GM23338 (cell line): Measurements from ENCODE around the gene ESYT2.

Experiments used
- CREB1 ChIP-seq: fragments of 250-450 bp; sonication (Bioruptor Pico); IDR thresholded peaks from 2 replicates; pipeline ENCODE4 v1.5.0; 2020; ENCODE audit warnings: low read depth, mild to moderate bottlenecking, moderate library complexity
- EZH2 ChIP-seq: fragments of 200-600 bp; sonication (generic); IDR thresholded peaks from one replicate; pipeline ENCODE4 v1.8.0; 2017; ENCODE audit warnings: antibody characterized with exemption, mild to moderate bottlenecking, low read depth; ENCODE audit not compliant: unreplicated experiment
- EZH2phosphoT487 ChIP-seq: fragments of 200-600 bp; sonication (generic); IDR thresholded peaks from one replicate; pipeline ENCODE4 v1.8.1; 2018; ENCODE audit warnings: antibody characterized with exemption; ENCODE audit not compliant: unreplicated experiment
- JUNB ChIP-seq: IDR thresholded peaks from one replicate; pipeline ENCODE4 v1.6.1; 2016; ENCODE audit warnings: antibody characterized with exemption; ENCODE audit not compliant: unreplicated experiment
- NANOG ChIP-seq: IDR thresholded peaks from 2 replicates; pipeline ENCODE4 v1.6.1; 2016; ENCODE audit warnings: antibody characterized with exemption, borderline replicate concordance
- POLR2AphosphoS5 ChIP-seq: IDR thresholded peaks from 2 replicates; pipeline ENCODE4 v1.6.1; 2016; ENCODE audit warnings: antibody characterized with exemption, low read depth
- STAT1 ChIP-seq: IDR thresholded peaks from one replicate; pipeline ENCODE4 v1.6.1; 2016; ENCODE audit warnings: antibody characterized with exemption; ENCODE audit not compliant: unreplicated experiment
- ZNF114 ChIP-seq: fragments of 250-450 bp; sonication (Bioruptor Pico); IDR thresholded peaks from 2 replicates; pipeline ENCODE4 v1.5.0; 2020; ENCODE audit warnings: mild to moderate bottlenecking, moderate library complexity
- ZNF331 ChIP-seq: fragments of 250-450 bp; sonication (Bioruptor Pico); IDR thresholded peaks from 2 replicates; pipeline ENCODE4 v1.5.0; 2020; ENCODE audit warnings: low read depth, mild to moderate bottlenecking, moderate library complexity
- TF ChIP-seq, protein P1 (sequence below), 2 experiments: fragments of 200-600 bp in 1 of 2; sonication (generic) in 1 of 2; conservative IDR thresholded peaks; 2 replicates each; pipeline versions ENCODE4 v1.5.1 to v1.6.1; 2016 to 2017; ENCODE audit warnings: antibody characterized with exemption in 2 of 2, low read depth in 2 of 2, mild to moderate bottlenecking in 2 of 2, moderate library complexity in 1 of 2
- TF ChIP-seq, protein P2 (sequence below): IDR thresholded peaks from one replicate; pipeline ENCODE4 v1.6.1; 2018; ENCODE audit warnings: antibody characterized with exemption; ENCODE audit not compliant: unreplicated experiment
- TF ChIP-seq, protein P3 (sequence below): fragments of 250-450 bp; sonication (Bioruptor Pico); IDR thresholded peaks from 2 replicates; pipeline ENCODE4 v1.5.0; 2020; ENCODE audit warnings: mild to moderate bottlenecking, moderate library complexity
- TF ChIP-seq, protein P4 (sequence below): IDR thresholded peaks from 2 replicates; pipeline ENCODE4 v1.6.1; 2016; ENCODE audit warnings: antibody characterized with exemption

DNA sequence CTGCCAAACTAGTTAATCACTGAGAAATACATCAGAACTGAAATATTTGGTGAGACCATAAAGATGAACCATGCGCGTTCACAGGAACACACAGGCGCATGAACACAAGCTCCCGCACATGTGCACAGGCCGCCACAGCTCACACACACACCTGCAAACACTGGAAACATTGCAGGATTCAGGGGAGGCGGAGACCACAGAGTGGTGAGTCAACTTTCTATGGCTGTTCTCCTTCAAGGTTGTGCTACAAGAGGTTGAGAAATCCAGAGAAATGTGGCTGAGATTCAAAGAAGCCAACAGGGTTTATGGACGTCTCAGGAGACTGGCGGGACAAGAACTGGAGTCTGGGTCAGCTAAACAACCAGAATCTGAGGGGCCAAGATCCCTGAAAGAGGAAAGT, 17.8 kb downstream of the ESYT2 start:
- TF ChIP-seq, protein P1, sequence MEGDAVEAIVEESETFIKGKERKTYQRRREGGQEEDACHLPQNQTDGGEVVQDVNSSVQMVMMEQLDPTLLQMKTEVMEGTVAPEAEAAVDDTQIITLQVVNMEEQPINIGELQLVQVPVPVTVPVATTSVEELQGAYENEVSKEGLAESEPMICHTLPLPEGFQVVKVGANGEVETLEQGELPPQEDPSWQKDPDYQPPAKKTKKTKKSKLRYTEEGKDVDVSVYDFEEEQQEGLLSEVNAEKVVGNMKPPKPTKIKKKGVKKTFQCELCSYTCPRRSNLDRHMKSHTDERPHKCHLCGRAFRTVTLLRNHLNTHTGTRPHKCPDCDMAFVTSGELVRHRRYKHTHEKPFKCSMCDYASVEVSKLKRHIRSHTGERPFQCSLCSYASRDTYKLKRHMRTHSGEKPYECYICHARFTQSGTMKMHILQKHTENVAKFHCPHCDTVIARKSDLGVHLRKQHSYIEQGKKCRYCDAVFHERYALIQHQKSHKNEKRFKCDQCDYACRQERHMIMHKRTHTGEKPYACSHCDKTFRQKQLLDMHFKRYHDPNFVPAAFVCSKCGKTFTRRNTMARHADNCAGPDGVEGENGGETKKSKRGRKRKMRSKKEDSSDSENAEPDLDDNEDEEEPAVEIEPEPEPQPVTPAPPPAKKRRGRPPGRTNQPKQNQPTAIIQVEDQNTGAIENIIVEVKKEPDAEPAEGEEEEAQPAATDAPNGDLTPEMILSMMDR (conservative IDR thresholded peaks at IDR 0.05; ENCODE audit: low read depth in 2 of 2), result no peak
- TF ChIP-seq POLR2AphosphoS5, result no peak
- no peak for TF ChIP-seq EZH2
- TF ChIP-seq JUNB, result no peak
- no peak for TF ChIP-seq EZH2phosphoT487
- TF ChIP-seq, protein P2, sequence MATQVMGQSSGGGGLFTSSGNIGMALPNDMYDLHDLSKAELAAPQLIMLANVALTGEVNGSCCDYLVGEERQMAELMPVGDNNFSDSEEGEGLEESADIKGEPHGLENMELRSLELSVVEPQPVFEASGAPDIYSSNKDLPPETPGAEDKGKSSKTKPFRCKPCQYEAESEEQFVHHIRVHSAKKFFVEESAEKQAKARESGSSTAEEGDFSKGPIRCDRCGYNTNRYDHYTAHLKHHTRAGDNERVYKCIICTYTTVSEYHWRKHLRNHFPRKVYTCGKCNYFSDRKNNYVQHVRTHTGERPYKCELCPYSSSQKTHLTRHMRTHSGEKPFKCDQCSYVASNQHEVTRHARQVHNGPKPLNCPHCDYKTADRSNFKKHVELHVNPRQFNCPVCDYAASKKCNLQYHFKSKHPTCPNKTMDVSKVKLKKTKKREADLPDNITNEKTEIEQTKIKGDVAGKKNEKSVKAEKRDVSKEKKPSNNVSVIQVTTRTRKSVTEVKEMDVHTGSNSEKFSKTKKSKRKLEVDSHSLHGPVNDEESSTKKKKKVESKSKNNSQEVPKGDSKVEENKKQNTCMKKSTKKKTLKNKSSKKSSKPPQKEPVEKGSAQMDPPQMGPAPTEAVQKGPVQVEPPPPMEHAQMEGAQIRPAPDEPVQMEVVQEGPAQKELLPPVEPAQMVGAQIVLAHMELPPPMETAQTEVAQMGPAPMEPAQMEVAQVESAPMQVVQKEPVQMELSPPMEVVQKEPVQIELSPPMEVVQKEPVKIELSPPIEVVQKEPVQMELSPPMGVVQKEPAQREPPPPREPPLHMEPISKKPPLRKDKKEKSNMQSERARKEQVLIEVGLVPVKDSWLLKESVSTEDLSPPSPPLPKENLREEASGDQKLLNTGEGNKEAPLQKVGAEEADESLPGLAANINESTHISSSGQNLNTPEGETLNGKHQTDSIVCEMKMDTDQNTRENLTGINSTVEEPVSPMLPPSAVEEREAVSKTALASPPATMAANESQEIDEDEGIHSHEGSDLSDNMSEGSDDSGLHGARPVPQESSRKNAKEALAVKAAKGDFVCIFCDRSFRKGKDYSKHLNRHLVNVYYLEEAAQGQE, result no peak
- no peak for TF ChIP-seq ZNF114 (CRISPR knock-in tag)
- TF ChIP-seq CREB1 (CRISPR knock-in tag), result no peak
- no peak for TF ChIP-seq STAT1
- TF ChIP-seq, protein P3, sequence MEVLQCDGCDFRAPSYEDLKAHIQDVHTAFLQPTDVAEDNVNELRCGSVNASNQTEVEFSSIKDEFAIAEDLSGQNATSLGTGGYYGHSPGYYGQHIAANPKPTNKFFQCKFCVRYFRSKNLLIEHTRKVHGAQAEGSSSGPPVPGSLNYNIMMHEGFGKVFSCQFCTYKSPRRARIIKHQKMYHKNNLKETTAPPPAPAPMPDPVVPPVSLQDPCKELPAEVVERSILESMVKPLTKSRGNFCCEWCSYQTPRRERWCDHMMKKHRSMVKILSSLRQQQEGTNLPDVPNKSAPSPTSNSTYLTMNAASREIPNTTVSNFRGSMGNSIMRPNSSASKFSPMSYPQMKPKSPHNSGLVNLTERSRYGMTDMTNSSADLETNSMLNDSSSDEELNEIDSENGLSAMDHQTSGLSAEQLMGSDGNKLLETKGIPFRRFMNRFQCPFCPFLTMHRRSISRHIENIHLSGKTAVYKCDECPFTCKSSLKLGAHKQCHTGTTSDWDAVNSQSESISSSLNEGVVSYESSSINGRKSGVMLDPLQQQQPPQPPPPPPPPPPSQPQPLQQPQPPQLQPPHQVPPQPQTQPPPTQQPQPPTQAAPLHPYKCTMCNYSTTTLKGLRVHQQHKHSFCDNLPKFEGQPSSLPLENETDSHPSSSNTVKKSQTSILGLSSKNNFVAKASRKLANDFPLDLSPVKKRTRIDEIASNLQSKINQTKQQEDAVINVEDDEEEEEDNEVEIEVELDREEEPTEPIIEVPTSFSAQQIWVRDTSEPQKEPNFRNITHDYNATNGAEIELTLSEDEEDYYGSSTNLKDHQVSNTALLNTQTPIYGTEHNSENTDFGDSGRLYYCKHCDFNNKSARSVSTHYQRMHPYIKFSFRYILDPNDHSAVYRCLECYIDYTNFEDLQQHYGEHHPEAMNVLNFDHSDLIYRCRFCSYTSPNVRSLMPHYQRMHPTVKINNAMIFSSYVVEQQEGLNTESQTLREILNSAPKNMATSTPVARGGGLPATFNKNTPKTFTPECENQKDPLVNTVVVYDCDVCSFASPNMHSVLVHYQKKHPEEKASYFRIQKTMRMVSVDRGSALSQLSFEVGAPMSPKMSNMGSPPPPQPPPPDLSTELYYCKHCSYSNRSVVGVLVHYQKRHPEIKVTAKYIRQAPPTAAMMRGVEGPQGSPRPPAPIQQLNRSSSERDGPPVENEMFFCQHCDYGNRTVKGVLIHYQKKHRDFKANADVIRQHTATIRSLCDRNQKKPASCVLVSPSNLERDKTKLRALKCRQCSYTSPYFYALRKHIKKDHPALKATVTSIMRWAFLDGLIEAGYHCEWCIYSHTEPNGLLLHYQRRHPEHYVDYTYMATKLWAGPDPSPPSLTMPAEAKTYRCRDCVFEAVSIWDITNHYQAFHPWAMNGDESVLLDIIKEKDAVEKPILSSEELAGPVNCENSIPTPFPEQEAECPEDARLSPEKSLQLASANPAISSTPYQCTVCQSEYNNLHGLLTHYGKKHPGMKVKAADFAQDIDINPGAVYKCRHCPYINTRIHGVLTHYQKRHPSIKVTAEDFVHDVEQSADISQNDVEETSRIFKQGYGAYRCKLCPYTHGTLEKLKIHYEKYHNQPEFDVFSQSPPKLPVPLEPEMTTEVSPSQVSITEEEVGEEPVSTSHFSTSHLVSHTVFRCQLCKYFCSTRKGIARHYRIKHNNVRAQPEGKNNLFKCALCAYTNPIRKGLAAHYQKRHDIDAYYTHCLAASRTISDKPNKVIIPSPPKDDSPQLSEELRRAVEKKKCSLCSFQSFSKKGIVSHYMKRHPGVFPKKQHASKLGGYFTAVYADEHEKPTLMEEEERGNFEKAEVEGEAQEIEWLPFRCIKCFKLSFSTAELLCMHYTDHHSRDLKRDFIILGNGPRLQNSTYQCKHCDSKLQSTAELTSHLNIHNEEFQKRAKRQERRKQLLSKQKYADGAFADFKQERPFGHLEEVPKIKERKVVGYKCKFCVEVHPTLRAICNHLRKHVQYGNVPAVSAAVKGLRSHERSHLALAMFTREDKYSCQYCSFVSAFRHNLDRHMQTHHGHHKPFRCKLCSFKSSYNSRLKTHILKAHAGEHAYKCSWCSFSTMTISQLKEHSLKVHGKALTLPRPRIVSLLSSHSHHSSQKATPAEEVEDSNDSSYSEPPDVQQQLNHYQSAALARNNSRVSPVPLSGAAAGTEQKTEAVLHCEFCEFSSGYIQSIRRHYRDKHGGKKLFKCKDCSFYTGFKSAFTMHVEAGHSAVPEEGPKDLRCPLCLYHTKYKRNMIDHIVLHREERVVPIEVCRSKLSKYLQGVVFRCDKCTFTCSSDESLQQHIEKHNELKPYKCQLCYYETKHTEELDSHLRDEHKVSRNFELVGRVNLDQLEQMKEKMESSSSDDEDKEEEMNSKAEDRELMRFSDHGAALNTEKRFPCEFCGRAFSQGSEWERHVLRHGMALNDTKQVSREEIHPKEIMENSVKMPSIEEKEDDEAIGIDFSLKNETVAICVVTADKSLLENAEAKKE, result no peak
- no peak for TF ChIP-seq NANOG
- TF ChIP-seq, protein P4, sequence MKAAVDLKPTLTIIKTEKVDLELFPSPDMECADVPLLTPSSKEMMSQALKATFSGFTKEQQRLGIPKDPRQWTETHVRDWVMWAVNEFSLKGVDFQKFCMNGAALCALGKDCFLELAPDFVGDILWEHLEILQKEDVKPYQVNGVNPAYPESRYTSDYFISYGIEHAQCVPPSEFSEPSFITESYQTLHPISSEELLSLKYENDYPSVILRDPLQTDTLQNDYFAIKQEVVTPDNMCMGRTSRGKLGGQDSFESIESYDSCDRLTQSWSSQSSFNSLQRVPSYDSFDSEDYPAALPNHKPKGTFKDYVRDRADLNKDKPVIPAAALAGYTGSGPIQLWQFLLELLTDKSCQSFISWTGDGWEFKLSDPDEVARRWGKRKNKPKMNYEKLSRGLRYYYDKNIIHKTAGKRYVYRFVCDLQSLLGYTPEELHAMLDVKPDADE, result no peak
- TF ChIP-seq ZNF331, result no peak
